Measurements from ENCODE around the gene NECAB3. TPM values are rescaled to one million over a fixed set of nuclear protein-coding genes. Genes with fewer than 3 reads are reported as not detected.

The NECAB3 gene
- total RNA-seq, 4 donors from 2014 or later: 26.1 to 180 (median 94.5) TPM

- in situ Hi-C loops (cut with MboI; ENCODE audit: low pct_ligation_motif_present in 1 of 4, low pct_unique_long_range_greater_than_20kb in 1 of 4, low sequenced_read_pairs in 3 of 4): loop anchor here in 2 of 4 donors (10.0 kb wide), 2 partner anchors 193 to 203 kb away; no protein-coding TSS in a partner anchor
- WGBS, 2 donors (ENCODE audit: low coverage in 1 of 2): 94% methylated on average over 12 of the region's 12 CpGs; no CpG with 5 or more reads in 1 of the 2 donors
- Histone ChIP-seq H3K36me3 (peaks cover 0 to 4% (median 1%) of the 10 kb centered on the region in 4 donors), H3K27me3 (no peaks in the 10 kb centered on the region), H3K4me1 (peaks cover 17 to 25% (median 20%) of the 10 kb centered on the region in 4 donors), H3K27ac (no peak overlapping the region), H3K4me3 (no peak overlapping the region), H3K9me3 (no peaks in the 10 kb centered on the region)
- no peak for DNase-seq
- intact Hi-C loops (cut with DNase I; ENCODE audit: low total_unique reads): no loop called here
- no peak for TF ChIP-seq POLR2A (IDR thresholded peaks at IDR 0.05)
These were observed 16.5 kb downstream of the NECAB3 start for GRCh38 chr20:33657704-33658095.

DNA sequence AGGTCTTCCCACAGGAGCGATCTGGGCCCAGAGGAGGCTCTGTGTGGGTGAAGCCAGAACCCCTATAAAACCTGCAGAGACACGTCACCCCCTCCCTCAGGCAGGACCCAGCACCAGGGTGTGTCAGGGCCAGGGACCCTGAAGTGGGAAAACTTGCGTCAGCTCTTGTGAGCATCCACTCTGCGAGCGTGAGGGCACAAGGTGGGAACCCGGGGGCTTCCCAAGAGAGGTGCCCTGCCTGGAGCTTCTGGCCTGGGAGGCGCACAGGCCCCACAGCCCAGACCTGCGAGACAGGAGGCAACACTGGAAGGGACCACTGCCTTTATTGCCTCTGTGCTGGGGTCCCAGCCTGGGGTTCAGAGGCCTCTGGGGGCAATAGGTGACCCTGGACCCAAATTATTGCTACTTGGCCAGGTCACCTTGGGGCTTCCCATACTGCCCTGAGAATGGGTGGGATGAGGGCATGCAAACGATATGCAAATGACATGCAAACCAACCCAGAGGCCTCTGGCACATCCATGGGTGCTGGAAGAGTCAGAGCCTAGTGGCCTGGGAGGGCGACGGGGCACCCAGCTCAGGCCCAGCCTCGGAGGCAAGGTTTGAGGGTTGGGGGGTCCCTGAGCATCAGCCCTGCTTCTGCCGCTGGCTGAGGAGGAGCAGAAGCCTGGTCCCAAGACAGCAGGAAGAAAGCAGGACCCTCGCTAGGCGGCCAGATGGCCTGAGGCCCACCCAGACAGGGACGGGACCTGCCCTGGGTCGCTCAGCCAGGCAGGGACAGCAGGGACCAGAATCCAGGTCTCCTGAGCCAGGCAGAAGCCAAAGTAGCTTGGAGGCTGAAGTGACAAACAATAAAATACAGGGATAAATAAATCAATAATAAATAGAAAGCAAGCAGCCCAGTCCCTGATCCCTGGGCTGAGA lies 17.2 kb downstream of the NECAB3 start:
- 96% methylated on average over 12 of the region's 17 CpGs; no CpG with 5 or more reads in 1 of the 2 donors for WGBS, 2 donors (ENCODE audit: low coverage in 1 of 2)
- DNase-seq: no peak
- in situ Hi-C loops (cut with MboI; ENCODE audit: low pct_ligation_motif_present in 1 of 4, low pct_unique_long_range_greater_than_20kb in 1 of 4, low sequenced_read_pairs in 3 of 4): loop anchor here in 2 of 4 donors (10.0 kb wide), 2 partner anchors 192 to 202 kb away; no protein-coding TSS in a partner anchor

GRCh38 chr20:33656010-33656782 lies 18.0 kb downstream of the NECAB3 start:
- no peaks in the 10 kb centered on the region for H3K27me3 ChIP-seq
- H3K9me3 ChIP-seq: no peaks in the 10 kb centered on the region
- intact Hi-C loops (cut with DNase I; ENCODE audit: low total_unique reads) (no loop called here), in situ Hi-C loops (cut with MboI; ENCODE audit: low pct_ligation_motif_present in 1 of 4, low pct_unique_long_range_greater_than_20kb in 1 of 4, low sequenced_read_pairs in 3 of 4) (loop anchor here in 2 of 4 donors (10.0 kb wide), 2 partner anchors 191 to 201 kb away; no protein-coding TSS in a partner anchor)
- H3K36me3 ChIP-seq: peaks cover 0 to 4% (median 1%) of the 10 kb centered on the region in 4 donors
- H3K27ac ChIP-seq: no peak overlapping the region
- no peak for DNase-seq
- peaks cover 14 to 23% (median 19%) of the 10 kb centered on the region in 4 donors for H3K4me1 ChIP-seq
- H3K4me3 ChIP-seq: no peak overlapping the region
- WGBS, 2 donors (ENCODE audit: low coverage in 1 of 2): 94% methylated on average over 10 of the region's 10 CpGs; no CpG with 5 or more reads in 1 of the 2 donors
- TF ChIP-seq POLR2A (IDR thresholded peaks at IDR 0.05) (no peak), POLR2AphosphoS5 (IDR thresholded peaks at IDR 0.05) (no peak), EP300 (IDR thresholded peaks at IDR 0.05; ENCODE audit: low read depth) (no peak), CTCF (IDR thresholded peaks at IDR 0.05) (no peak)

More for the DNA sequence above, 17.2 kb downstream of the NECAB3 start:
- TF ChIP-seq POLR2AphosphoS5 (IDR thresholded peaks at IDR 0.05) (no peak), POLR2A (IDR thresholded peaks at IDR 0.05) (no peak), CTCF (IDR thresholded peaks at IDR 0.05) (no peak), EP300 (IDR thresholded peaks at IDR 0.05; ENCODE audit: low read depth) (no peak)
- peaks cover 14 to 23% (median 19%) of the 10 kb centered on the region in 4 donors for H3K4me1 ChIP-seq
- H3K9me3 ChIP-seq: no peaks in the 10 kb centered on the region
- H3K27ac ChIP-seq: no peak overlapping the region
- no peak overlapping the region for H3K4me3 ChIP-seq
- H3K27me3 ChIP-seq: no peaks in the 10 kb centered on the region
- H3K36me3 ChIP-seq: peaks cover 0 to 4% (median 1%) of the 10 kb centered on the region in 4 donors
- intact Hi-C loops (cut with DNase I; ENCODE audit: low total_unique reads): no loop called here

DNA sequence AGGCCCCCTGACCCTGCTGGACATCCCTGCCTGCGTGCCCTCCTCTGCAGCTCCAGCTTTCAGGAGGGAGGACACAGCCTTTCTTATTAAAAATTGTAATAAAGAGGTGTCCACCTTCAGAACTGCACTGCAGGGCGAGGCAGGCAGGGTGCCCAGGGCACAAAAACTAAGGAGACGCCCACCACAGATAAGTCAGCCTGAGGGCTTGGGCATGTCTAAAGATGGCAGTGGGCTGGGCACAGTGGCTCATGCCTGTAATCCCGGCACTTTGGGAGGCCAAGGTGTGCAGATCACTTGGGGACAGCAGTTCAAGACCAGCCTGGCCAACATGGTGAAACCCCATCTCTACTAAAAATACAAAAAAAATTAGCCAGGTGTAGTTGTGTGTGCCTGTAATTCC lies 19.1 kb downstream of the NECAB3 start:
- Histone ChIP-seq H3K9me3 (no peaks in the 10 kb centered on the region), H3K36me3 (peaks cover 0 to 4% (median 1%) of the 10 kb centered on the region in 4 donors), H3K4me3 (no peak overlapping the region), H3K4me1 (peaks cover 14 to 31% (median 20%) of the 10 kb centered on the region in 4 donors), H3K27me3 (no peaks in the 10 kb centered on the region), H3K27ac (no peak overlapping the region)
- intact Hi-C loops (cut with DNase I; ENCODE audit: low total_unique reads) (no loop called here), in situ Hi-C loops (cut with MboI; ENCODE audit: low pct_ligation_motif_present in 1 of 4, low pct_unique_long_range_greater_than_20kb in 1 of 4, low sequenced_read_pairs in 3 of 4) (loop anchor here in 2 of 4 donors (10.0 kb wide), 2 partner anchors 190 to 200 kb away; no protein-coding TSS in a partner anchor)
- TF ChIP-seq CTCF (IDR thresholded peaks at IDR 0.05) (no peak), EP300 (IDR thresholded peaks at IDR 0.05; ENCODE audit: low read depth) (no peak), POLR2AphosphoS5 (IDR thresholded peaks at IDR 0.05) (no peak), POLR2A (IDR thresholded peaks at IDR 0.05) (no peak)
- no peak for DNase-seq
- 72% methylated on average over 4 of the region's 4 CpGs; no CpG with 5 or more reads in 1 of the 2 donors for WGBS, 2 donors (ENCODE audit: low coverage in 1 of 2)

Measured in transverse colon (tissue), 4 donors.